ENCODE measurements around the gene TNRC6C. TPM values are rescaled to one million over a fixed set of nuclear protein-coding genes. Genes with fewer than 3 reads are reported as not detected.

The TNRC6C gene
- total and polyA plus RNA-seq, 2 of the 13 experiments (the other 11 are each of a cell fraction or from before 2014, with no cell fraction given) = 0.66 to 4.9 TPM

GRCh38 chr17:78026381-78026780, 67.9 kb downstream of the TNRC6C start:
- CTCF ChIA-PET (ENCODE audit: low intra/inter-chr PET ratio, low total read pairs) = no interaction called here
- no TSS peak for BruUV-seq (replicated peaks)

More at GRCh38 chr17:78026381-78026780, 67.9 kb downstream of the TNRC6C start:
- in situ Hi-C loops (cut with HindIII; ENCODE audit: extremely low pct_ligation_motif_present, low pct_unique_long_range_greater_than_20kb) = no loop called here
- Histone ChIP-seq H3K36me3 (replicated peaks in 1 of 2; ENCODE audit: control insufficient read depth in 1 of 2, insufficient read depth in 2 of 2, low read length in 2 of 2) (peaks cover under 1 to 4% of the 10 kb centered on the region in 2 experiments; a peak in 3 of 5 replicates), H3K4me1 (ENCODE audit: insufficient read depth, low read length) (no peaks in the 10 kb centered on the region), H3K4me2 (ENCODE audit: low read depth, low read length) (no peak overlapping the region), H4K20me1 (ENCODE audit: insufficient read depth, low read length) (no peaks in the 10 kb centered on the region), H3K4me3 (replicated peaks in 1 of 3; ENCODE audit: insufficient read depth in 1 of 3, low read depth in 2 of 3, low read length in 3 of 3) (no peak overlapping the region), H3K79me2 (ENCODE audit: insufficient read depth, low read length) (no peaks in the 10 kb centered on the region), H3K27me3 (ENCODE audit: control insufficient read depth in 1 of 2, insufficient read depth in 2 of 2, low read length in 2 of 2) (no peaks in the 10 kb centered on the region), H3K9me3 (ENCODE audit: low read length) (no peaks in the 10 kb centered on the region), H3K27ac (ENCODE audit: extremely low read length, insufficient read depth, low read length) (no peak overlapping the region), H2AFZ (ENCODE audit: low read length) (no peak overlapping the region), H3K9ac (ENCODE audit: insufficient read depth, low read depth, low read length) (no peak overlapping the region)
- ATAC-seq (no peak), DNase-seq (ENCODE audit: low spot score) (no peak), FAIRE-seq (no peak)
- POLR2A ChIA-PET = no interaction called here
- 94% methylated on average over 2 of the region's 2 CpGs for WGBS (ENCODE audit: low lambda C conversion rate)
- TF ChIP-seq ZFY (CRISPR knock-in tag; IDR thresholded peaks at IDR 0.05) = no peak
- TF ChIP-seq FUBP1 (CRISPR knock-in tag; IDR thresholded peaks at IDR 0.05; ENCODE audit: borderline replicate concordance) = no peak
- TF ChIP-seq PHF20 (CRISPR knock-in tag; IDR thresholded peaks at IDR 0.05) = no peak
- no peak for TF ChIP-seq ZNF530 (CRISPR knock-in tag; IDR thresholded peaks at IDR 0.05; ENCODE audit: low read depth)
- TF ChIP-seq SMAD1 (CRISPR knock-in tag; IDR thresholded peaks at IDR 0.05; ENCODE audit: borderline replicate concordance, low read depth) = no peak
- no peak for TF ChIP-seq ZNF691 (CRISPR knock-in tag; IDR thresholded peaks at IDR 0.05; ENCODE audit: borderline replicate concordance, low read depth)
- TF ChIP-seq ZNF205 (CRISPR knock-in tag; IDR thresholded peaks at IDR 0.05) = no peak
- intact Hi-C loops (cut with micrococcal nuclease; ENCODE audit: unreplicated experiment) = no loop called here
